GM19397 (cell line): ENCODE results near the gene MTHFD2L.
"Not testable (repeated sequence)": the region's sequence is repeated elsewhere in the genome, so short reads cannot be mapped to it uniquely, and the experiment has no call there.

Source experiments
- ATAC-seq: cut with Tn5 transposase; IDR thresholded peaks from one replicate; pipeline ENCODE4 v1.9.1; 2021; ENCODE audit warnings: mild to moderate bottlenecking, moderate library complexity; ENCODE audit not compliant: unreplicated experiment

The MTHFD2L gene

GRCh38 chr4:74132188-74132587 lies 25.7 kb upstream of the MTHFD2L start:
- not testable (repeated sequence) for ATAC-seq

GRCh38 chr4:74132944-74133343 lies 25.0 kb upstream of the MTHFD2L start:
- ATAC-seq: no peak

GRCh38 chr4:74133786-74134499 lies 24.0 kb upstream of the MTHFD2L start:
- ATAC-seq: peak; percentile 68

GRCh38 chr4:74134500-74134852 lies 23.4 kb upstream of the MTHFD2L start:
- ATAC-seq: no peak

- ATAC-seq: no peak
These were observed 11.3 kb upstream of the MTHFD2L start for GRCh38 chr4:74146581-74147129.

- no peak for ATAC-seq
These were observed 9.7 kb upstream of the MTHFD2L start for GRCh38 chr4:74148205-74148604.

- no peak for ATAC-seq
These were observed 5.1 kb upstream of the MTHFD2L start for GRCh38 chr4:74152836-74153235.

GRCh38 chr4:74156521-74156920 lies 1.4 kb upstream of the MTHFD2L start:
- ATAC-seq: no peak

- no peak for ATAC-seq
These were observed 764 bp upstream of the MTHFD2L start for GRCh38 chr4:74157154-74157553.

GRCh38 chr4:74158466-74159142 lies 686 bp downstream of the MTHFD2L start:
- no peak for ATAC-seq

- no peak for ATAC-seq
These were observed 1.3 kb downstream of the MTHFD2L start for GRCh38 chr4:74159143-74159709.

GRCh38 chr4:74161666-74162450 lies 3.9 kb downstream of the MTHFD2L start:
- no peak for ATAC-seq

- no peak for ATAC-seq
These were observed 8.2 kb downstream of the MTHFD2L start for GRCh38 chr4:74166135-74166534.

- ATAC-seq: no peak
These were observed 8.9 kb downstream of the MTHFD2L start for GRCh38 chr4:74166818-74167217.

- no peak for ATAC-seq
These were observed 9.7 kb downstream of the MTHFD2L start for GRCh38 chr4:74167585-74167984.

- ATAC-seq: no peak
These were observed 10.9 kb downstream of the MTHFD2L start for GRCh38 chr4:74168841-74169240.

GRCh38 chr4:74173321-74173720 lies 15.4 kb downstream of the MTHFD2L start:
- no peak for ATAC-seq

- no peak for ATAC-seq
These were observed 16.5 kb downstream of the MTHFD2L start for GRCh38 chr4:74174421-74174820.

- ATAC-seq: no peak
These were observed 17.0 kb downstream of the MTHFD2L start for GRCh38 chr4:74174941-74175340.

GRCh38 chr4:74175379-74175778 lies 17.5 kb downstream of the MTHFD2L start:
- ATAC-seq: no peak

- ATAC-seq: no peak
These were observed 20.9 kb downstream of the MTHFD2L start for GRCh38 chr4:74178798-74179197.
